Measurements from ENCODE around the gene PCDHA6.
"Not testable (repeated sequence)": the region's sequence is repeated elsewhere in the genome, so short reads cannot be mapped to it uniquely, and the experiment has no call there.

Gene PCDHA6

GRCh38 chr5:140827704-140828361, at the start of gene PCDHA6:
PCDHA6 (plus strand) TSS chr5:140827960; CDS start chr5:140828092, 132 bp downstream.
- no peak for DNase-seq

- no peak for DNase-seq
Measured at GRCh38 chr5:140780512-140780911, 47.2 kb upstream of the PCDHA6 start.

- no peak for DNase-seq
Measured at GRCh38 chr5:140785905-140786686, 41.7 kb upstream of the PCDHA6 start, which contains the start of gene PCDHA1. PCDHA1 (plus strand) TSS chr5:140786140.

- DNase-seq: not testable (repeated sequence)
Measured at GRCh38 chr5:140787422-140787821, 40.3 kb upstream of the PCDHA6 start.

- not testable (repeated sequence) for DNase-seq
Measured at GRCh38 chr5:140787849-140788504, 39.8 kb upstream of the PCDHA6 start.

- DNase-seq: no peak
Measured at GRCh38 chr5:140791089-140791488, 36.7 kb upstream of the PCDHA6 start.

- DNase-seq: no peak
Measured at GRCh38 chr5:140794595-140795258, 33.0 kb upstream of the PCDHA6 start, which contains the start of gene PCDHA2. PCDHA2 (plus strand) TSS chr5:140794852.

- DNase-seq: no peak
Measured at GRCh38 chr5:140795259-140795641, 32.5 kb upstream of the PCDHA6 start.

GRCh38 chr5:140796072-140796717, 31.6 kb upstream of the PCDHA6 start:
- not testable (repeated sequence) for DNase-seq

GRCh38 chr5:140796718-140797095, 31.1 kb upstream of the PCDHA6 start:
- no peak for DNase-seq

GRCh38 chr5:140800816-140801493, 26.8 kb upstream of the PCDHA6 start, which contains the start of gene PCDHA3:
PCDHA3 (plus strand) TSS chr5:140801057.
- no peak for DNase-seq

GRCh38 chr5:140801494-140801841, 26.3 kb upstream of the PCDHA6 start:
- no peak for DNase-seq

- DNase-seq: not testable (repeated sequence)
Measured at GRCh38 chr5:140802381-140802780, 25.4 kb upstream of the PCDHA6 start.

- no peak for DNase-seq
Measured at GRCh38 chr5:140802781-140803271, 24.9 kb upstream of the PCDHA6 start.

- DNase-seq: no peak
Measured at GRCh38 chr5:140806834-140807775, 20.7 kb upstream of the PCDHA6 start, which contains the start of gene PCDHA4. PCDHA4 (plus strand) TSS chr5:140807068.

GRCh38 chr5:140808241-140808888, 19.4 kb upstream of the PCDHA6 start:
- not testable (repeated sequence) for DNase-seq

GRCh38 chr5:140808889-140809291, 18.9 kb upstream of the PCDHA6 start:
- no peak for DNase-seq

- DNase-seq: no peak
Measured at GRCh38 chr5:140821375-140822280, 6.1 kb upstream of the PCDHA6 start, which contains the start of gene PCDHA5. PCDHA5 (plus strand) TSS chr5:140821613.

- no peak for DNase-seq
Measured at GRCh38 chr5:140822281-140822629, 5.5 kb upstream of the PCDHA6 start.
